GM23338 (cell line): ENCODE data around the gene SCYGR6.

Source experiments
- CREB1 ChIP-seq: fragments of 250-450 bp; sonication (Bioruptor Pico); IDR thresholded peaks from 2 replicates; pipeline ENCODE4 v1.5.0; 2020; ENCODE audit warnings: low read depth, mild to moderate bottlenecking, moderate library complexity
- CTCF ChIP-seq, 2 experiments: fragments of 200-600 bp in 1 of 2; sonication (generic) in 1 of 2; conservative IDR thresholded peaks; 2 replicates each; pipeline versions ENCODE4 v1.5.1 to v1.6.1; 2016 to 2017; ENCODE audit warnings: antibody characterized with exemption in 2 of 2, low read depth in 2 of 2, mild to moderate bottlenecking in 2 of 2, moderate library complexity in 1 of 2
- ETS1 ChIP-seq: IDR thresholded peaks from 2 replicates; pipeline ENCODE4 v1.6.1; 2016; ENCODE audit warnings: antibody characterized with exemption
- EZH2 ChIP-seq: fragments of 200-600 bp; sonication (generic); IDR thresholded peaks from one replicate; pipeline ENCODE4 v1.8.0; 2017; ENCODE audit warnings: antibody characterized with exemption, mild to moderate bottlenecking, low read depth; ENCODE audit not compliant: unreplicated experiment
- EZH2phosphoT487 ChIP-seq: fragments of 200-600 bp; sonication (generic); IDR thresholded peaks from one replicate; pipeline ENCODE4 v1.8.1; 2018; ENCODE audit warnings: antibody characterized with exemption; ENCODE audit not compliant: unreplicated experiment
- JUNB ChIP-seq: IDR thresholded peaks from one replicate; pipeline ENCODE4 v1.6.1; 2016; ENCODE audit warnings: antibody characterized with exemption; ENCODE audit not compliant: unreplicated experiment
- POLR2AphosphoS5 ChIP-seq: IDR thresholded peaks from 2 replicates; pipeline ENCODE4 v1.6.1; 2016; ENCODE audit warnings: antibody characterized with exemption, low read depth
- REST ChIP-seq: IDR thresholded peaks from one replicate; pipeline ENCODE4 v1.6.1; 2018; ENCODE audit warnings: antibody characterized with exemption; ENCODE audit not compliant: unreplicated experiment
- STAT1 ChIP-seq: IDR thresholded peaks from one replicate; pipeline ENCODE4 v1.6.1; 2016; ENCODE audit warnings: antibody characterized with exemption; ENCODE audit not compliant: unreplicated experiment
- ZNF114 ChIP-seq: fragments of 250-450 bp; sonication (Bioruptor Pico); IDR thresholded peaks from 2 replicates; pipeline ENCODE4 v1.5.0; 2020; ENCODE audit warnings: mild to moderate bottlenecking, moderate library complexity
- ZNF331 ChIP-seq: fragments of 250-450 bp; sonication (Bioruptor Pico); IDR thresholded peaks from 2 replicates; pipeline ENCODE4 v1.5.0; 2020; ENCODE audit warnings: low read depth, mild to moderate bottlenecking, moderate library complexity
- ZNF462 ChIP-seq: fragments of 250-450 bp; sonication (Bioruptor Pico); IDR thresholded peaks from 2 replicates; pipeline ENCODE4 v1.5.0; 2020; ENCODE audit warnings: mild to moderate bottlenecking, moderate library complexity

DNA sequence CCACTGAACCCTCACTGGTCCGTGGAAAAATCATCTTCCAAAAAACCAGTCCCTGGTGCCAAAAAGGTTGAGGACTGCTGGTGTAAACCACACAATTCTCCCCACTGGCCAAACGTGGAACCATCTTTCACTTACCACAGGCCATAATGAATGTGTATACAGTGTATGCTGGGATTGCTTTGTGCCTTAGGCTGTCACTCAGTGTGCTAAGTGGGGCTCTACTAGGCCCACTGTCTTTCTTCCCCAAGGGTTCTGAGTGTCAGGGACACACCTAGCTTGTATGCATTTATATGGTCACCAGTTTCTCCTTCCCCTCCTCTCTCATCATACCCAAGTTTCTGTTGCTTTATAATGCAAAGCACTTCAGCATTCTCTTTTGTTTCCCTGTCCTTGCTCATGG, 48.4 kb upstream of the SCYGR6 start:
- TF ChIP-seq CTCF (conservative IDR thresholded peaks at IDR 0.05; ENCODE audit: low read depth in 2 of 2) (no peak), REST (no peak), EZH2 (no peak), CREB1 (no peak), ZNF114 (no peak), POLR2AphosphoS5 (no peak), EZH2phosphoT487 (no peak), JUNB (no peak), ZNF462 (CRISPR knock-in tag) (no peak), ZNF331 (CRISPR knock-in tag) (no peak), ETS1 (no peak), STAT1 (no peak)
